GM12878 (cell line): ENCODE measurements around the gene CCDC74A. TPM values are rescaled to one million over a fixed set of nuclear protein-coding genes. Genes with fewer than 3 reads are reported as not detected.
A peak's percentile ranks its signal among the peaks of the same experiment; 100 is the strongest.

Source experiments
- ASH2L ChIP-seq: fragments of 300-600, 200-600 bp; sonication (generic); IDR thresholded peaks from 2 replicates; pipeline ENCODE4 v1.6.1; 2017; ENCODE audit warnings: low read depth, mild to moderate bottlenecking, borderline replicate concordance
- BHLHE40 ChIP-seq, 2 experiments: fragments of 450-650 bp in 1 of 2; IDR thresholded peaks; 2 replicates each; pipeline ENCODE4 v1.6.1; 2011 to 2017; ENCODE audit warnings: low read depth in 2 of 2, borderline replicate concordance in 1 of 2, improper control_type of control experiment in 1 of 2, low read length in 1 of 2, mild to moderate bottlenecking in 1 of 2
- CREB1 ChIP-seq: IDR thresholded peaks from 2 replicates; pipeline ENCODE4 v1.6.1; 2012; ENCODE audit warnings: low read depth, mild to moderate bottlenecking, inconsistent platforms
- DPF2 ChIP-seq: fragments of 450-650 bp; IDR thresholded peaks from 2 replicates; pipeline ENCODE4 v1.6.1; 2017; ENCODE audit warnings: mild to moderate bottlenecking
- EGR1 ChIP-seq, 2 experiments: IDR thresholded peaks; 1 replicate in 1 of 2; 2 replicates in 1 of 2; pipeline ENCODE4 v1.6.1; 2011 to 2012; ENCODE audit warnings: low read depth in 2 of 2, low read length in 2 of 2, borderline replicate concordance in 1 of 2, mild to moderate bottlenecking in 1 of 2, moderate library complexity in 1 of 2
- EP300 ChIP-seq, 2 experiments: fragments of 150-350 bp in 1 of 2; IDR thresholded peaks; 2 replicates each; pipeline ENCODE4 v1.6.1; 2011 to 2012; ENCODE audit warnings: low read depth in 2 of 2, low read length in 2 of 2, borderline replicate concordance in 1 of 2, improper control_type of control experiment in 1 of 2, inconsistent platforms in 1 of 2; ENCODE audit not compliant: control insufficient read depth in 1 of 2
- FOXK2 ChIP-seq: fragments of 450-650 bp; IDR thresholded peaks from 2 replicates; pipeline ENCODE4 v1.6.1; 2017; ENCODE audit warnings: mild to moderate bottlenecking, moderate library complexity
- GATAD2B ChIP-seq: fragments of 450-650 bp; conservative IDR thresholded peaks from 2 replicates; pipeline ENCODE4 v1.6.1; 2017; ENCODE audit warnings: low read depth, mild to moderate bottlenecking, moderate library complexity
- IKZF1 ChIP-seq: fragments of 450-650 bp; conservative IDR thresholded peaks from 2 replicates; pipeline ENCODE4 v1.6.1; 2017; ENCODE audit warnings: antibody characterized with exemption, mild to moderate bottlenecking
- MEF2A ChIP-seq: IDR thresholded peaks from 2 replicates; pipeline ENCODE4 v1.6.1; 2011; ENCODE audit warnings: low read depth, mild to moderate bottlenecking, low read length, moderate library complexity; ENCODE audit not compliant: insufficient read depth
- MYC ChIP-seq: IDR thresholded peaks from 2 replicates; pipeline ENCODE4 v1.6.1; 2011; ENCODE audit warnings: mild to moderate bottlenecking, low read length, moderate library complexity, inconsistent platforms; ENCODE audit not compliant: insufficient read depth, insufficient replicate concordance, insufficient read length, severe bottlenecking
- POU2F2 ChIP-seq: IDR thresholded peaks from 3 replicates; pipeline ENCODE4 v1.6.1; 2011; ENCODE audit warnings: low read depth, mild to moderate bottlenecking, low read length, borderline replicate concordance
- RAD21 ChIP-seq: IDR thresholded peaks from 2 replicates; pipeline ENCODE4 v1.6.1; 2011; ENCODE audit warnings: mild to moderate bottlenecking, low read depth, low read length, moderate library complexity; ENCODE audit not compliant: insufficient read depth
- RB1 ChIP-seq: fragments of 450-650 bp; formaldehyde crosslinking; IDR thresholded peaks from 2 replicates; pipeline ENCODE4 v1.6.1; 2017; ENCODE audit warnings: mild to moderate bottlenecking, borderline replicate concordance
- SMC3 ChIP-seq: IDR thresholded peaks from 2 replicates; pipeline ENCODE4 v1.6.1; 2011; ENCODE audit warnings: low read length, improper control_type of control experiment, borderline replicate concordance
- SRF ChIP-seq, 2 experiments: IDR thresholded peaks; 2 replicates each; pipeline ENCODE4 v1.6.1; 2011; ENCODE audit warnings: low read depth in 2 of 2, low read length in 2 of 2, mild to moderate bottlenecking in 1 of 2, moderate library complexity in 1 of 2
- TAF1 ChIP-seq: IDR thresholded peaks from 2 replicates; pipeline ENCODE4 v1.6.1; 2011; ENCODE audit warnings: mild to moderate bottlenecking, low read depth, low read length, borderline replicate concordance
- YY1 ChIP-seq: IDR thresholded peaks from 2 replicates; pipeline ENCODE4 v1.6.1; 2011; ENCODE audit warnings: low read depth, mild to moderate bottlenecking, low read length
- ZNF207 ChIP-seq: fragments of 450-650 bp; IDR thresholded peaks from 2 replicates; pipeline ENCODE4 v1.6.1; 2014; ENCODE audit warnings: antibody characterized with exemption, mild to moderate bottlenecking, borderline replicate concordance
- polyA plus RNA-seq, 11 experiments: library from polyadenylated mRNA; depleted of rRNA in 4 of 11; unstranded in 6 of 11; stranded (reverse) in 5 of 11; fragments of >200 nt; fragmentation: Nextera tagmentation in 4 of 11; fragmentation: Illumina TruSeq in 1 of 11; extraction: Ambion mirVana in 4 of 11; extraction: Trizol in 1 of 11; gene quantifications; 1 replicate in 1 of 11; 2 replicates in 10 of 11; pipeline versions ENCODE4 v1.2.1 to v1.2.3, GENCODE V29; 2011 to 2016; ENCODE audit warnings: inconsistent platforms in 2 of 11, missing spikeins in 2 of 11, low read depth in 1 of 11
- total RNA-seq, 4 experiments: library from RNA; depleted of rRNA in 3 of 4; stranded (reverse); fragments of >200 nt in 3 of 4; fragmentation: Illumina TruSeq in 1 of 4; extraction: Trizol in 1 of 4; gene quantifications; 2 replicates each; pipeline versions ENCODE4 v1.2.1 to v1.2.3, GENCODE V29; 2013 to 2021
- TF ChIP-seq, protein P1 (sequence below): fragments of 450-650 bp; IDR thresholded peaks from 2 replicates; pipeline ENCODE4 v1.6.1; 2018; ENCODE audit warnings: mild to moderate bottlenecking, low read depth, moderate library complexity; ENCODE audit not compliant: partially characterized antibody
- TF ChIP-seq, protein P2 (sequence below): fragments of 450-650 bp; IDR thresholded peaks from 2 replicates; pipeline ENCODE4 v1.6.1; 2017; ENCODE audit warnings: mild to moderate bottlenecking, low read depth, inconsistent platforms; ENCODE audit not compliant: poor library complexity, severe bottlenecking
- TF ChIP-seq, protein P3 (sequence below): fragments of 450-650 bp; IDR thresholded peaks from 2 replicates; pipeline ENCODE4 v1.6.1; 2017; ENCODE audit warnings: borderline replicate concordance

The CCDC74A gene
- total and polyA plus RNA-seq, 10 of the 15 experiments (the other 5 are each of a cell fraction or from before 2014, with no cell fraction given) = 14.3 to 133 (median 64.2) TPM

DNA sequence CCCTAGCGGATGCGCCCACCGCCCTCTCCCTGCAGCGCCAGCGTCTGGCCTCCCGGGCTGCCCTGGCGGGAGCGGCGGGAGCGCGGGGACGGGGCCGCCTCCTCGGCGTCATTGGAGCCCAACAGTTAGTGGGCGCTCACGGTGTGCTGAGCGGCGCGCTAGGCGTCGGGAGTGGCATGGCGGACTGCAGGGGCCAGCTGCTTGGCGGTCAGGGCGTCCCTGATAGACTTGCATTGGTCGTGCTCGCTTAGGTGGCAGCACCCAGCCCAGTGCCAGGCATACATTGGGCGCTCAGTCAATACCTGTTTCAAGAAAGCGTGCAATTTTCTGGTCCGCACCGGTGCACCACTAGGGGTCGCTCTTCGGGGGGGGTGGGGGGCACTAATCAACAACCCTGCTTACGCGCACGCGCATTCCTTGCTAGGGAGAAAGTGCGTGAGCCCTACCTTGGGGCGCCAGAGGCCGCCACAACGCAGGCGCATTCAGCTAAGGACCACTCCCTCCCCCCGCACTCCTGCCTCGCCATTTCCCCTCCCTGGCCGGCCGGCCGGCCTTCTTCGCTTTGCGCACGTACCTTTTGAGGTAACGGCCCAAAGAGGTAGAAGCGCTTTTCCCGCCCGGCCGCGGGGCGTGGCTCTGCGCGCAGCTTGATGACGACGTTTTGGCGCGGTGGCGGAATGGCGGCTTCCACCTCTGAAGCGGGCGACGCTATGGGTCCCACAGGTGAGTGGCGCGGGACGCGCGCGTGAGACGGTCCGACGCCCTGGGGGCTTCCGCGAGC is 35.1 kb upstream of the CCDC74A start (continued):
- TF ChIP-seq EP300 (IDR thresholded peaks at IDR 0.05; ENCODE audit: borderline replicate concordance in 1 of 2, control insufficient read depth in 1 of 2, low read depth in 2 of 2, low read length in 2 of 2) (no peak), TAF1 (peak; percentile 75), MYC (no peak), YY1 (peak; percentile 96), ZNF207 (0 out of 2 replicates have a peak, but pooled peaks have one; percentile 47), FOXK2 (peak; percentile 82), POU2F2 (no peak), ASH2L (no peak; the same call in 1 of the 2 replicates), EGR1 (IDR thresholded peaks at IDR 0.05; ENCODE audit: borderline replicate concordance in 1 of 2, low read depth in 2 of 2, low read length in 2 of 2) (0 out of 3 replicates have a peak, but pooled peaks of 1 of the 2 experiments have one; percentile 32), CREB1 (peak; percentile 98), RB1 (peak; percentile 96; the same call in 1 of the 2 replicates), IKZF1 (peak; percentile 43), BHLHE40 (IDR thresholded peaks at IDR 0.05; ENCODE audit: borderline replicate concordance in 1 of 2, low read depth in 2 of 2, low read length in 1 of 2) (peak in 1 of 2 experiments; percentile 55; a peak in 2 of 4 replicates), RAD21 (peak; percentile 48), MEF2A (0 out of 2 replicates have a peak, but pooled peaks have one; percentile 10), GATAD2B (0 out of 2 replicates have a peak, but pooled peaks have one; percentile 17), SRF (IDR thresholded peaks at IDR 0.05; ENCODE audit: low read depth in 2 of 2, low read length in 2 of 2) (peak in 1 of 2 experiments; percentile 71; a peak in 2 of 4 replicates), SMC3 (no peak), DPF2 (0 out of 2 replicates have a peak, but pooled peaks have one; percentile 48)
- TF ChIP-seq, protein P1, sequence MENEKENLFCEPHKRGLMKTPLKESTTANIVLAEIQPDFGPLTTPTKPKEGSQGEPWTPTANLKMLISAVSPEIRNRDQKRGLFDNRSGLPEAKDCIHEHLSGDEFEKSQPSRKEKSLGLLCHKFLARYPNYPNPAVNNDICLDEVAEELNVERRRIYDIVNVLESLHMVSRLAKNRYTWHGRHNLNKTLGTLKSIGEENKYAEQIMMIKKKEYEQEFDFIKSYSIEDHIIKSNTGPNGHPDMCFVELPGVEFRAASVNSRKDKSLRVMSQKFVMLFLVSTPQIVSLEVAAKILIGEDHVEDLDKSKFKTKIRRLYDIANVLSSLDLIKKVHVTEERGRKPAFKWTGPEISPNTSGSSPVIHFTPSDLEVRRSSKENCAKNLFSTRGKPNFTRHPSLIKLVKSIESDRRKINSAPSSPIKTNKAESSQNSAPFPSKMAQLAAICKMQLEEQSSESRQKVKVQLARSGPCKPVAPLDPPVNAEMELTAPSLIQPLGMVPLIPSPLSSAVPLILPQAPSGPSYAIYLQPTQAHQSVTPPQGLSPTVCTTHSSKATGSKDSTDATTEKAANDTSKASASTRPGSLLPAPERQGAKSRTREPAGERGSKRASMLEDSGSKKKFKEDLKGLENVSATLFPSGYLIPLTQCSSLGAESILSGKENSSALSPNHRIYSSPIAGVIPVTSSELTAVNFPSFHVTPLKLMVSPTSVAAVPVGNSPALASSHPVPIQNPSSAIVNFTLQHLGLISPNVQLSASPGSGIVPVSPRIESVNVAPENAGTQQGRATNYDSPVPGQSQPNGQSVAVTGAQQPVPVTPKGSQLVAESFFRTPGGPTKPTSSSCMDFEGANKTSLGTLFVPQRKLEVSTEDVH = peak; percentile 87
- TF ChIP-seq, protein P2, sequence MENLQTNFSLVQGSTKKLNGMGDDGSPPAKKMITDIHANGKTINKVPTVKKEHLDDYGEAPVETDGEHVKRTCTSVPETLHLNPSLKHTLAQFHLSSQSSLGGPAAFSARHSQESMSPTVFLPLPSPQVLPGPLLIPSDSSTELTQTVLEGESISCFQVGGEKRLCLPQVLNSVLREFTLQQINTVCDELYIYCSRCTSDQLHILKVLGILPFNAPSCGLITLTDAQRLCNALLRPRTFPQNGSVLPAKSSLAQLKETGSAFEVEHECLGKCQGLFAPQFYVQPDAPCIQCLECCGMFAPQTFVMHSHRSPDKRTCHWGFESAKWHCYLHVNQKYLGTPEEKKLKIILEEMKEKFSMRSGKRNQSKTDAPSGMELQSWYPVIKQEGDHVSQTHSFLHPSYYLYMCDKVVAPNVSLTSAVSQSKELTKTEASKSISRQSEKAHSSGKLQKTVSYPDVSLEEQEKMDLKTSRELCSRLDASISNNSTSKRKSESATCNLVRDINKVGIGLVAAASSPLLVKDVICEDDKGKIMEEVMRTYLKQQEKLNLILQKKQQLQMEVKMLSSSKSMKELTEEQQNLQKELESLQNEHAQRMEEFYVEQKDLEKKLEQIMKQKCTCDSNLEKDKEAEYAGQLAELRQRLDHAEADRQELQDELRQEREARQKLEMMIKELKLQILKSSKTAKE = no peak
- TF ChIP-seq, protein P3, sequence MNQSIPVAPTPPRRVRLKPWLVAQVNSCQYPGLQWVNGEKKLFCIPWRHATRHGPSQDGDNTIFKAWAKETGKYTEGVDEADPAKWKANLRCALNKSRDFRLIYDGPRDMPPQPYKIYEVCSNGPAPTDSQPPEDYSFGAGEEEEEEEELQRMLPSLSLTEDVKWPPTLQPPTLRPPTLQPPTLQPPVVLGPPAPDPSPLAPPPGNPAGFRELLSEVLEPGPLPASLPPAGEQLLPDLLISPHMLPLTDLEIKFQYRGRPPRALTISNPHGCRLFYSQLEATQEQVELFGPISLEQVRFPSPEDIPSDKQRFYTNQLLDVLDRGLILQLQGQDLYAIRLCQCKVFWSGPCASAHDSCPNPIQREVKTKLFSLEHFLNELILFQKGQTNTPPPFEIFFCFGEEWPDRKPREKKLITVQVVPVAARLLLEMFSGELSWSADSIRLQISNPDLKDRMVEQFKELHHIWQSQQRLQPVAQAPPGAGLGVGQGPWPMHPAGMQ = no peak
